SK-N-SH (cell line): ENCODE results near the gene TFAP2D. TPM values are rescaled to one million over a fixed set of nuclear protein-coding genes. Genes with fewer than 3 reads are reported as not detected.

ENCODE experiments used
- CTCF ChIA-PET: fragments of 300-600, 350-600 bp; formaldehyde crosslinking; extraction: SDS; loops from one replicate; lab custom pipeline; 2021; lab: Yijun Ruan, JAX
- POLR2A ChIA-PET: fragments of 350-600 bp; sonication (Branson Sonifier 250); formaldehyde crosslinking; extraction: SDS; loops from one replicate; lab custom pipeline; 2020; ENCODE audit warnings: antibody characterized with exemption, inconsistent platforms; lab: Yijun Ruan, JAX
- DNase-seq: peaks from one replicate; pipeline ENCODE4 v3.0.0; 2012
- H2AFZ ChIP-seq: fragments of 200-600 bp; sonication (generic); 2 replicates; pipeline ENCODE4 v1.8.1; 2016; ENCODE audit warnings: antibody characterized with exemption, mild to moderate bottlenecking, low read depth
- H3F3A ChIP-seq: fragments of 200-600 bp; sonication (generic); replicated peaks from 2 replicates; pipeline ENCODE3; 2016; ENCODE audit warnings: antibody characterized with exemption, mild to moderate bottlenecking; ENCODE audit not compliant: insufficient read depth
- H3K27ac ChIP-seq, 2 experiments: fragments of 200-500 bp in 1 of 2; fragments of 200-600 bp in 1 of 2; sonication (Bioruptor generic) in 1 of 2; sonication (generic), shearing (Covaris generic) in 1 of 2; 2 replicates each; pipeline versions ENCODE4 v1.5.1 to v1.6.1; 2014 to 2016; ENCODE audit warnings: low read depth in 2 of 2, inconsistent platforms in 1 of 2, low read length in 1 of 2, mild to moderate bottlenecking in 1 of 2, mixed read lengths in 1 of 2
- H3K27me3 ChIP-seq: fragments of 200-600 bp; sonication (generic), shearing (Covaris generic); 2 replicates; pipeline ENCODE4 v1.6.1; 2016; ENCODE audit warnings: mixed run types; ENCODE audit not compliant: insufficient read depth
- H3K36me3 ChIP-seq, 2 experiments: fragments of 200-500 bp in 1 of 2; fragments of 200-600 bp in 1 of 2; sonication (Bioruptor generic) in 1 of 2; sonication (generic) in 1 of 2; replicated peaks in 1 of 2; 2 replicates each; pipeline versions ENCODE3 to v1.5.1; 2014 to 2016; ENCODE audit warnings: low read length in 1 of 2, mild to moderate bottlenecking in 1 of 2; ENCODE audit not compliant: insufficient read depth in 2 of 2, control insufficient read depth in 1 of 2
- H3K4me1 ChIP-seq, 2 experiments: fragments of 200-500 bp in 1 of 2; fragments of 200-600 bp in 1 of 2; sonication (Bioruptor generic) in 1 of 2; sonication (generic), shearing (Covaris generic) in 1 of 2; 2 replicates each; pipeline versions ENCODE4 v1.5.1 to v1.6.1; 2014 to 2016; ENCODE audit warnings: low read depth in 1 of 2, low read length in 1 of 2, mixed run types in 1 of 2; ENCODE audit not compliant: insufficient read depth in 2 of 2, control insufficient read depth in 1 of 2
- H3K4me2 ChIP-seq: fragments of 200-600 bp; sonication (generic), shearing (Covaris generic); 2 replicates; pipeline ENCODE4 v1.6.1; 2017; ENCODE audit warnings: mixed run types
- H3K4me3 ChIP-seq, 2 experiments: fragments of 200-500 bp in 1 of 2; fragments of 200-600 bp in 1 of 2; sonication (Bioruptor generic) in 1 of 2; sonication (generic), shearing (Covaris generic) in 1 of 2; 2 replicates each; pipeline versions ENCODE4 v1.5.1 to v1.8.1; 2014 to 2016; ENCODE audit warnings: low read depth in 2 of 2, inconsistent platforms in 1 of 2, low read length in 1 of 2, mild to moderate bottlenecking in 1 of 2, mixed read lengths in 1 of 2, moderate library complexity in 1 of 2
- H3K79me2 ChIP-seq: fragments of 200-600 bp; sonication (generic); 2 replicates; pipeline ENCODE4 v1.8.1; 2017; ENCODE audit warnings: mild to moderate bottlenecking; ENCODE audit not compliant: insufficient read depth
- H3K9ac ChIP-seq: fragments of 200-600 bp; sonication (generic); 2 replicates; pipeline ENCODE4 v1.6.1; 2017; ENCODE audit warnings: mixed run types
- H3K9me2 ChIP-seq: fragments of 200-600 bp; sonication (generic); 2 replicates; pipeline ENCODE4 v1.6.1; 2017; ENCODE audit warnings: mixed run types
- H3K9me3 ChIP-seq: fragments of 200-600 bp; sonication (generic); 2 replicates; pipeline ENCODE4 v1.6.1; 2017; ENCODE audit warnings: mixed run types, mild to moderate bottlenecking, moderate library complexity
- H4K20me1 ChIP-seq: fragments of 200-600 bp; sonication (generic); 2 replicates; pipeline ENCODE4 v1.6.1; 2017; ENCODE audit warnings: mild to moderate bottlenecking, mixed run types; ENCODE audit not compliant: insufficient read depth
- CTCF ChIP-seq: fragments of 200-600 bp; sonication (generic); IDR thresholded peaks from 2 replicates; pipeline ENCODE4 v1.6.1; 2017; ENCODE audit warnings: antibody characterized with exemption, mild to moderate bottlenecking, moderate library complexity
- FOSL2 ChIP-seq: IDR thresholded peaks from 2 replicates; pipeline ENCODE4 v1.4.0; 2012; ENCODE audit warnings: low read depth, mild to moderate bottlenecking, moderate library complexity, borderline replicate concordance
- FOXJ3 ChIP-seq: sonication (generic); formaldehyde crosslinking; IDR thresholded peaks from 2 replicates; pipeline ENCODE4 v1.5.1; 2020; ENCODE audit warnings: mild to moderate bottlenecking, missing genetic modification reagents
- FOXM1 ChIP-seq: IDR thresholded peaks from 2 replicates; pipeline ENCODE4 v1.4.0; 2012; ENCODE audit warnings: low read depth, mild to moderate bottlenecking
- GABPA ChIP-seq: IDR thresholded peaks from 2 replicates; pipeline ENCODE4 v1.4.0; 2012; ENCODE audit warnings: low read depth, mild to moderate bottlenecking
- IRF3 ChIP-seq: fragments of 150-350 bp; IDR thresholded peaks from 2 replicates; pipeline ENCODE4 v1.6.1; 2016; ENCODE audit warnings: mild to moderate bottlenecking, low read depth, low read length
- MAX ChIP-seq: IDR thresholded peaks from 2 replicates; pipeline ENCODE4 v1.4.0; 2012; ENCODE audit warnings: low read depth
- MEF2A ChIP-seq: IDR thresholded peaks from 2 replicates; pipeline ENCODE4 v1.4.0; 2012; ENCODE audit warnings: low read depth, borderline replicate concordance
- PBX3 ChIP-seq: IDR thresholded peaks from 2 replicates; pipeline ENCODE4; 2012
- RAD21 ChIP-seq: IDR thresholded peaks from 2 replicates; pipeline ENCODE4 v1.6.1; 2012; ENCODE audit warnings: mild to moderate bottlenecking, low read length
- RFX5 ChIP-seq: IDR thresholded peaks from 2 replicates; pipeline ENCODE4 v1.6.1; 2012; ENCODE audit warnings: mild to moderate bottlenecking, improper control_type of control experiment, low read length
- SMC3 ChIP-seq: IDR thresholded peaks from 2 replicates; pipeline ENCODE4 v1.6.1; 2012; ENCODE audit warnings: low read depth, low read length, improper control_type of control experiment
- TAF1 ChIP-seq: IDR thresholded peaks from 2 replicates; pipeline ENCODE4 v1.6.1; 2012; ENCODE audit warnings: low read depth, mild to moderate bottlenecking, low read length, moderate library complexity, borderline replicate concordance
- TCF12 ChIP-seq: IDR thresholded peaks from 2 replicates; pipeline ENCODE4 v1.4.0; 2012
- TEAD4 ChIP-seq: IDR thresholded peaks from 2 replicates; pipeline ENCODE4 v1.4.0; 2012; ENCODE audit warnings: mild to moderate bottlenecking, borderline replicate concordance; ENCODE audit not compliant: insufficient read depth
- YY1 ChIP-seq: IDR thresholded peaks from 2 replicates; pipeline ENCODE4 v1.4.0; 2012; ENCODE audit warnings: low read depth, mild to moderate bottlenecking
- WGBS: methylation state at CpG from one replicate; pipeline ENCODE4 v1.1.6; 2017; ENCODE audit warnings: low lambda C conversion rate; 5-methylcytosine and 5-hydroxymethylcytosine counted together
- polyA plus RNA-seq, 3 experiments: library from polyadenylated mRNA; depleted of rRNA; stranded (reverse); fragments of >200 nt; gene quantifications; 2 replicates each; pipeline ENCODE4 v1.2.3, GENCODE V29; 2012

The TFAP2D gene
- polyA plus RNA-seq, 1 of the 3 experiments (the other 2 are of a cell fraction): not detected

GRCh38 chr6:50689210-50689609 lies 24.1 kb upstream of the TFAP2D start (continued):
- TF ChIP-seq YY1: no peak

GRCh38 chr6:50691814-50692495 lies 21.4 kb upstream of the TFAP2D start:
- CTCF ChIA-PET: interaction anchor here (1.4 kb wide), 1 partner anchor 9 kb away, joined by 3 read pairs; no protein-coding TSS in a partner anchor
- Histone ChIP-seq H3F3A (no peaks in the 10 kb centered on the region), H4K20me1 (no peaks in the 10 kb centered on the region), H3K36me3 (no peaks in the 10 kb centered on the region), H2AFZ (no peak overlapping the region), H3K79me2 (no peaks in the 10 kb centered on the region), H3K9me2 (no peaks in the 10 kb centered on the region), H3K27me3 (no peaks in the 10 kb centered on the region), H3K9me3 (no peaks in the 10 kb centered on the region), H3K4me1 (no peaks in the 10 kb centered on the region), H3K4me2 (no peak overlapping the region), H3K4me3 (no peak overlapping the region), H3K9ac (no peak overlapping the region), H3K27ac (no peak overlapping the region)
- WGBS: 32% methylated on average over 4 of the region's 4 CpGs
- no peak for TF ChIP-seq FOXM1
- no peak for TF ChIP-seq MEF2A
- no peak for TF ChIP-seq RFX5
- no peak for TF ChIP-seq YY1
- TF ChIP-seq TAF1: no peak
- TF ChIP-seq CTCF: no peak
- TF ChIP-seq SMC3: no peak
- TF ChIP-seq TCF12: no peak
- no peak for TF ChIP-seq FOXJ3
- no peak for TF ChIP-seq MAX
- no peak for TF ChIP-seq TEAD4
- no peak for TF ChIP-seq RAD21
- TF ChIP-seq IRF3: no peak
- POLR2A ChIA-PET: no interaction called here
- DNase-seq: no peak

GRCh38 chr6:50698546-50698945 lies 14.8 kb upstream of the TFAP2D start:
- Histone ChIP-seq H3K9me3 (no peaks in the 10 kb centered on the region), H2AFZ (no peak overlapping the region), H3K9ac (no peak overlapping the region), H3K27me3 (no peaks in the 10 kb centered on the region), H3K79me2 (no peaks in the 10 kb centered on the region), H3K4me2 (no peak overlapping the region), H3F3A (no peaks in the 10 kb centered on the region), H3K27ac (no peak overlapping the region), H3K4me1 (peaks cover 0 to 6% of the 10 kb centered on the region in 2 experiments; a peak in 2 of 4 replicates), H3K9me2 (no peaks in the 10 kb centered on the region), H3K4me3 (no peak overlapping the region), H4K20me1 (no peaks in the 10 kb centered on the region), H3K36me3 (no peaks in the 10 kb centered on the region)
- CTCF ChIA-PET: interaction anchor here (1.2 to 1.9 kb wide), 3 partner anchors 43 to 65 kb away, joined by 3 to 5 read pairs (median 5); no protein-coding TSS in a partner anchor
- DNase-seq: no peak
- POLR2A ChIA-PET: no interaction called here
- TF ChIP-seq CTCF (no peak), IRF3 (no peak), FOSL2 (no peak), FOXJ3 (no peak), GABPA (no peak), TAF1 (no peak), PBX3 (no peak)
